ENCODE results near the gene MARCHF10.

Gene MARCHF10

GRCh38 chr17:62774338-62774737 is 33.8 kb downstream of the MARCHF10 start:
- no peak for DNase-seq (ENCODE audit: low spot score)
- Histone ChIP-seq H3K27ac (no peak overlapping the region), H3K4me3 (no peak overlapping the region)
- TF ChIP-seq, protein P1, sequence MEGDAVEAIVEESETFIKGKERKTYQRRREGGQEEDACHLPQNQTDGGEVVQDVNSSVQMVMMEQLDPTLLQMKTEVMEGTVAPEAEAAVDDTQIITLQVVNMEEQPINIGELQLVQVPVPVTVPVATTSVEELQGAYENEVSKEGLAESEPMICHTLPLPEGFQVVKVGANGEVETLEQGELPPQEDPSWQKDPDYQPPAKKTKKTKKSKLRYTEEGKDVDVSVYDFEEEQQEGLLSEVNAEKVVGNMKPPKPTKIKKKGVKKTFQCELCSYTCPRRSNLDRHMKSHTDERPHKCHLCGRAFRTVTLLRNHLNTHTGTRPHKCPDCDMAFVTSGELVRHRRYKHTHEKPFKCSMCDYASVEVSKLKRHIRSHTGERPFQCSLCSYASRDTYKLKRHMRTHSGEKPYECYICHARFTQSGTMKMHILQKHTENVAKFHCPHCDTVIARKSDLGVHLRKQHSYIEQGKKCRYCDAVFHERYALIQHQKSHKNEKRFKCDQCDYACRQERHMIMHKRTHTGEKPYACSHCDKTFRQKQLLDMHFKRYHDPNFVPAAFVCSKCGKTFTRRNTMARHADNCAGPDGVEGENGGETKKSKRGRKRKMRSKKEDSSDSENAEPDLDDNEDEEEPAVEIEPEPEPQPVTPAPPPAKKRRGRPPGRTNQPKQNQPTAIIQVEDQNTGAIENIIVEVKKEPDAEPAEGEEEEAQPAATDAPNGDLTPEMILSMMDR (IDR thresholded peaks at IDR 0.05) = no peak

DNA sequence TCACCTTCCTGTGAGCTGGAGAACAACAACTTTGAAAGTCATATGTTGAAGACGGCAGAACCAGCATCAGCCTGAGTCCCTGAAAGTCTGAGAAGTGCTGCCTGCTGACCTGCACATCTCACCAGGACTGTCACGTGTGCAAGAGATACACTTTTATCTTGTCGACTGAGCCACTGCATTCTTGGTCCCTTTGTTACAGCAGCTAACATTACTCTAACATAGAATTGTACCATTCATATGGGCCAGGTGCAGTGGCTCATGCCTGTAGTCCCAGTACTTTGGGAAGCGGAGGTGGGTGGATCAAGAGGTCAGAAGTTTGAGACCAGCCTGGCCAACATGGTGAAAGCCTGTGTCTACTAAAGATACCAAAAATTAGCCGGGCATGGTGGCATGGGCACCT is 40.1 kb downstream of the MARCHF10 start:
- no peak for DNase-seq (ENCODE audit: low spot score)
- no peak overlapping the region for H3K4me3 ChIP-seq
- TF ChIP-seq, protein P1 (IDR thresholded peaks at IDR 0.05) = no peak

GRCh38 chr17:62765351-62765750 is 42.8 kb downstream of the MARCHF10 start:
- TF ChIP-seq, protein P1 (IDR thresholded peaks at IDR 0.05) = no peak
- no peak for DNase-seq (ENCODE audit: low spot score)

More for the DNA sequence above, 40.1 kb downstream of the MARCHF10 start:
- H3K27ac ChIP-seq = no peak overlapping the region

GRCh38 chr17:62763891-62764600 is 44.1 kb downstream of the MARCHF10 start:
- TF ChIP-seq, protein P1 (IDR thresholded peaks at IDR 0.05) = no peak

More at GRCh38 chr17:62765351-62765750, 42.8 kb downstream of the MARCHF10 start:
- no peak overlapping the region for H3K4me3 ChIP-seq
- H3K27ac ChIP-seq = no peak overlapping the region

GRCh38 chr17:62761884-62762283 is 46.2 kb downstream of the MARCHF10 start:
- TF ChIP-seq, protein P1 (IDR thresholded peaks at IDR 0.05) = no peak
- no peak for DNase-seq (ENCODE audit: low spot score)

More at GRCh38 chr17:62763891-62764600, 44.1 kb downstream of the MARCHF10 start:
- Histone ChIP-seq H3K4me3 (no peak overlapping the region), H3K27ac (no peak overlapping the region)
- DNase-seq (ENCODE audit: low spot score) = no peak

DNA sequence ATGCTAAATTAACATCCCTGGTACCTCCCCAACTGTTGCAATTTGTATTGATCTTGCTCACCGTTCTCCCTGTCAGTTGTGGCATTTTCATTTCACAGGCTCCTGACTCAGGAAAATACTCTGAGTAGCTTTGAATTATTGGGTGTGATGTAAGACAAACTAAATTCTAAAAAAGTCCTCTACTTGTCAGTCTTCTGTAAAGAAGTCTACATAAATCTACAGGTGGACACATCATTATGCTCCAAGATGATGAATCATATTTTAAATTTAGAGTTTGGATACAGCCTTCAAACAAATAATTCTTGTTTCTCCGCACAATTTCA is 47.2 kb downstream of the MARCHF10 start:
- TF ChIP-seq, protein P1 (IDR thresholded peaks at IDR 0.05) = no peak
- DNase-seq (ENCODE audit: low spot score) = no peak
- no peak overlapping the region for H3K27ac ChIP-seq
- H3K4me3 ChIP-seq = no peak overlapping the region

More at GRCh38 chr17:62761884-62762283, 46.2 kb downstream of the MARCHF10 start:
- Histone ChIP-seq H3K27ac (no peak overlapping the region), H3K4me3 (no peak overlapping the region)
